ENCODE data around the gene CYTH1. TPM values are rescaled to one million over a fixed set of nuclear protein-coding genes. Genes with fewer than 3 reads are reported as not detected.

The CYTH1 gene
- total RNA-seq, 1 experiment from 2014 or later: 9.7 TPM

DNA sequence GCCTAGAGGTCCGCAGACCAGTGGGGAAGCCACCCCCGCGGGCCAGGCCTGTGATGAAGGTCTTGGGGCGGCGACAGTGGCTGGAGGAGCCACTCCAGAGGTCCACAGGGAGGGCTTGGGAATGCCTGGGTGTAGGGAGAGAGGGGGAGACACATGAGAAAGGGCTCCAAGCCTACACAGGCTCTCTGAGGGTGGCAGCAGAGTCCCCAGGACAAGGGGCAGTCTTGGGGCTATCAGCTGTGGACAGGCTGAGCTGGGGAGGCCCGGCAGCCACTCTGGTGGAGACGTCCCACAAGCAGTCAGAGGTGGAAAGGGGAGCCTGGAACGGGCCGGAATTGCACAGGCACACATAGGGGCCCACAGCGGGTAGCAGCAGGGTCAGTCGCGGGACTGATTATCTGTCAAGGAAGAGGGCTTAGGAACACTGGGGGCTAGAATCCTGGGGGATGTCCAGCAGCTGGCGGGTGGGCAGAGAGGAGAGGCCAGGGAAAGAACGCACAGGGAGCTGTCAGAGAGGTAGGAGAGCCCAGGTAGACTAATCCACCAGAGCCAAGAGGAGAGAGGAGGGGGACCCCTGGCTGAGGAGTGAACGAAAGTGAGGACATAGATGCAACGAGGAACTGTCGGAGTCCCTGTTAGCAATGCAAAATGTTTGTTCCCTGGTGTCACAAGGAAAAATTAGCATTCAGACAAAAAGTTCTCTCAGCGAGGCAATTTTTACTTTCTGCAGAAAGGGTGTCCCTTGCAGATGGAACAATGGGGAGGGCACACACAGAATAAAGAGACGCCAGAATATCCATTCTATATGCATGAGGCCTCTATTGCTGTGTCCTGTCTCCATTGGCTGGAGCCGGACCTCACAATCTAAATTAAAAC lies 111.0 kb downstream of the CYTH1 start:
- Histone ChIP-seq H3K56ac (ENCODE audit: insufficient read length, low read depth, low read length) (no peak overlapping the region), H2BK12ac (ENCODE audit: insufficient read length, low read depth, low read length) (no peak overlapping the region), H3K23me2 (ENCODE audit: insufficient read length, low read depth, low read length, poor library complexity, severe bottlenecking) (no peaks in the 10 kb centered on the region), H2AFZ (ENCODE audit: low read length) (no peak overlapping the region), H3K18ac (ENCODE audit: insufficient read length, low read depth, low read length) (no peak overlapping the region), H3K4me2 (ENCODE audit: insufficient read depth, insufficient read length, low read length) (no peak overlapping the region), H2AK5ac (ENCODE audit: insufficient read length, low read length) (no peak overlapping the region), H3K27me3 (ENCODE audit: insufficient read depth, low read length) (no peaks in the 10 kb centered on the region), H3K23ac (ENCODE audit: insufficient read length, low read depth, low read length) (no peak overlapping the region), H3K14ac (ENCODE audit: insufficient read depth, low read length) (no peak overlapping the region; the same call in 1 of the 2 replicates), H2BK20ac (ENCODE audit: low read depth, low read length, poor library complexity, severe bottlenecking) (no peak overlapping the region), H2BK5ac (ENCODE audit: insufficient read length, low read length) (no peak overlapping the region), H3K4ac (ENCODE audit: low read depth, low read length) (no peak overlapping the region), H4K91ac (ENCODE audit: insufficient read length, low read depth, low read length) (no peak overlapping the region), H4K5ac (ENCODE audit: insufficient read length, low read depth, low read length) (no peak overlapping the region), H4K20me1 (ENCODE audit: control insufficient read depth, insufficient read depth, insufficient read length) (no peaks in the 10 kb centered on the region), H3K4me1 (ENCODE audit: insufficient read depth, low read length) (no peaks in the 10 kb centered on the region), H4K8ac (replicated peaks; ENCODE audit: insufficient read length, low read depth, low read length) (no peak overlapping the region), H3T11ph (ENCODE audit: low read length) (no peak overlapping the region), H2BK15ac (ENCODE audit: low read depth, low read length) (no peak overlapping the region), H3K79me2 (ENCODE audit: insufficient read depth, low read length) (no peaks in the 10 kb centered on the region), H2BK120ac (ENCODE audit: low read depth, low read length, poor library complexity, severe bottlenecking) (no peak overlapping the region), H3K9me3 (ENCODE audit: control insufficient read depth, low read depth, low read length) (no peaks in the 10 kb centered on the region), H3K9ac (ENCODE audit: extremely low read depth, insufficient read length, low read length) (no peak overlapping the region), H3K27ac (ENCODE audit: insufficient read length, low read depth, low read length) (no peak overlapping the region), H3K79me1 (ENCODE audit: insufficient read depth, low read depth, low read length, poor library complexity, severe bottlenecking) (no peaks in the 10 kb centered on the region)
- WGBS (ENCODE audit: extremely low coverage, insufficient read length, low lambda C conversion rate): no CpG with 5 or more reads among the region's 20 CpGs
- peaks cover 0 to 3% of the 10 kb centered on the region in 2 experiments; a peak in 1 of 5 replicates for H3K9me3 Mint-ChIP-seq
- no peaks in the 10 kb centered on the region; a peak in 2 of 7 replicates for H3K36me3 Mint-ChIP-seq (ENCODE audit: insufficient read depth in 1 of 3, low read depth in 3 of 3)
- no peak overlapping the region for H3K4me3 Mint-ChIP-seq
- DNase-seq: no peak
- peak overlapping the region in 2 of 3 experiments; percentile 61 to 63; a peak in 2 of 7 replicates for H3K27ac Mint-ChIP-seq
- H3K27me3 Mint-ChIP-seq (ENCODE audit: low read depth): no peaks in the 10 kb centered on the region; the same call in 1 of the 2 replicates
- TF ChIP-seq, protein P1, sequence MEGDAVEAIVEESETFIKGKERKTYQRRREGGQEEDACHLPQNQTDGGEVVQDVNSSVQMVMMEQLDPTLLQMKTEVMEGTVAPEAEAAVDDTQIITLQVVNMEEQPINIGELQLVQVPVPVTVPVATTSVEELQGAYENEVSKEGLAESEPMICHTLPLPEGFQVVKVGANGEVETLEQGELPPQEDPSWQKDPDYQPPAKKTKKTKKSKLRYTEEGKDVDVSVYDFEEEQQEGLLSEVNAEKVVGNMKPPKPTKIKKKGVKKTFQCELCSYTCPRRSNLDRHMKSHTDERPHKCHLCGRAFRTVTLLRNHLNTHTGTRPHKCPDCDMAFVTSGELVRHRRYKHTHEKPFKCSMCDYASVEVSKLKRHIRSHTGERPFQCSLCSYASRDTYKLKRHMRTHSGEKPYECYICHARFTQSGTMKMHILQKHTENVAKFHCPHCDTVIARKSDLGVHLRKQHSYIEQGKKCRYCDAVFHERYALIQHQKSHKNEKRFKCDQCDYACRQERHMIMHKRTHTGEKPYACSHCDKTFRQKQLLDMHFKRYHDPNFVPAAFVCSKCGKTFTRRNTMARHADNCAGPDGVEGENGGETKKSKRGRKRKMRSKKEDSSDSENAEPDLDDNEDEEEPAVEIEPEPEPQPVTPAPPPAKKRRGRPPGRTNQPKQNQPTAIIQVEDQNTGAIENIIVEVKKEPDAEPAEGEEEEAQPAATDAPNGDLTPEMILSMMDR (conservative IDR thresholded peaks at IDR 0.05): no peak
- H3K4me1 Mint-ChIP-seq: peaks cover 18 to 21% of the 10 kb centered on the region in 2 experiments
